ENCODE results near the gene HNF4A. TPM values are rescaled to one million over a fixed set of nuclear protein-coding genes. Genes with fewer than 3 reads are reported as not detected.

HNF4A gene
- total RNA-seq, 2 experiments from 2014 or later, result not detected

DNA sequence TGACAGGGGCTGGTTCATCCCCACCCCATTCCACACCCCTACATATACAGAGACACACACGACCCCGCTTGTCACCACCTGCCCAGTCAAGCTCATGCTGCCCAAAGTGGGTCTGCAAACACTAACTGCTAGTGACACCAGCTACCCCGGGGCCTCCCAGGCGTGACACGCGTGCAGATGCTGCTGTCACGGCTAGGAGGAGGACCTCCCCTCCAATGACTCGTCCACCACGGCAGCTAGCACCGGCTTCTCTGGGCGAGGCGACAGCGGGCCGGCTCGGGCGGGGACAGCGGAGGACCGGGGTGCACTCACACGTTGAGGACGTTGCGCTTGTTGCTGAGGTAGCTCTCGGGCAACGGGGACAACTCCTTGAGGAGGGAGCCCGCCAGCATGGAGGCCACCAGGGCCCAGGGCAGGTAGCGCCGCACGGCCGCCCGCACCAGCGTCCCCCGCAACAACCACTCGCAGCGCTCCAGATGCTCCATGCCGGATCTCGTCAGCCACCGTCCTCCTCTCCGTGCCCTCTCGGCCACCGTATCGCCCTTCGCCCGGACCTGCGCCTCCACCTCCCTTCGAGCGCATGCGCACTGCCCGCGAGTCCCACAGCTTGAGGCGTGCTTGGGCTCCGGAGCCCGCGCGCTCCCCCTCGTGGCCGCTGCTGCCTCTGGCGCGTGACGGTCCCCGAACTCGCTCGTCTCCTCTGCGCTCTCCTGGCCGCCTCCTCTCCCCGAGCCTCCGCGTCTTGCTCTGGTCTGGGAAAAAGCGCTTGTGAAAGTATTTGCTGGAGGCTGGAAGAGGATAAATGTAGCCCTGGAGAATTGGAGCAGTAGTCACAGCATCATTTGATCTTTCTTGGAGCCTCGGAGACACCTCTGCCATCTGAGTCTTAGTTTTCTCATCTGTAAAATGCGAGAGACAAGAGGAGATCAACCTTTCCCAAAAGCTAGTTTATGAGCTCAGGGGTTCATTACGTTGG, 44.5 kb upstream of the HNF4A start, which contains the start of gene FITM2:
Gene FITM2, minus strand, starts transcription at position 539 of the 976 bp plus-strand sequence. Its CDS starts 54 bp downstream, at position 485.
- peak; percentile 94 for ATAC-seq (ENCODE audit: poor library complexity)
- POLR2A ChIA-PET, result interaction anchor here (0.5 to 6.3 kb wide), 6 partner anchors 9 to 143 kb away, joined by 3 to 155 read pairs (median 5); partner anchors contain the start of gene OSER1
- TF ChIP-seq, protein P1, sequence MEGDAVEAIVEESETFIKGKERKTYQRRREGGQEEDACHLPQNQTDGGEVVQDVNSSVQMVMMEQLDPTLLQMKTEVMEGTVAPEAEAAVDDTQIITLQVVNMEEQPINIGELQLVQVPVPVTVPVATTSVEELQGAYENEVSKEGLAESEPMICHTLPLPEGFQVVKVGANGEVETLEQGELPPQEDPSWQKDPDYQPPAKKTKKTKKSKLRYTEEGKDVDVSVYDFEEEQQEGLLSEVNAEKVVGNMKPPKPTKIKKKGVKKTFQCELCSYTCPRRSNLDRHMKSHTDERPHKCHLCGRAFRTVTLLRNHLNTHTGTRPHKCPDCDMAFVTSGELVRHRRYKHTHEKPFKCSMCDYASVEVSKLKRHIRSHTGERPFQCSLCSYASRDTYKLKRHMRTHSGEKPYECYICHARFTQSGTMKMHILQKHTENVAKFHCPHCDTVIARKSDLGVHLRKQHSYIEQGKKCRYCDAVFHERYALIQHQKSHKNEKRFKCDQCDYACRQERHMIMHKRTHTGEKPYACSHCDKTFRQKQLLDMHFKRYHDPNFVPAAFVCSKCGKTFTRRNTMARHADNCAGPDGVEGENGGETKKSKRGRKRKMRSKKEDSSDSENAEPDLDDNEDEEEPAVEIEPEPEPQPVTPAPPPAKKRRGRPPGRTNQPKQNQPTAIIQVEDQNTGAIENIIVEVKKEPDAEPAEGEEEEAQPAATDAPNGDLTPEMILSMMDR (IDR thresholded peaks at IDR 0.05), result peak; percentile 87
- H3K4me3 ChIP-seq (ENCODE audit: low read length), result peak within 1 kb of the TSS; percentile 99
- Mint-ChIP-seq H3K9me3 (no peaks in the 10 kb centered on the region), H3K27ac (peak within 1 kb of the TSS; percentile 76), H3K4me1 (ENCODE audit: low read depth) (peaks cover 28% of the 10 kb centered on the region), H3K27me3 (no peaks in the 10 kb centered on the region), H3K4me3 (peak within 1 kb of the TSS; percentile 95), H3K36me3 (ENCODE audit: low read depth) (peaks cover 12% of the 10 kb centered on the region)
- peaks cover 7% of the 10 kb centered on the region for H3K36me3 ChIP-seq (ENCODE audit: insufficient read depth, low read length)
- H3K27ac ChIP-seq (ENCODE audit: low read depth in 1 of 2, low read length in 2 of 2), result peak within 1 kb of the TSS; percentile 40 to 47
- CTCF ChIA-PET, result interaction anchor here (0.5 to 10.3 kb wide), 23 partner anchors 9 to 983 kb away, joined by 3 to 241 read pairs (median 4); partner anchors contain the start of gene OSER1
- intact Hi-C loops (cut with DNase I, micrococcal nuclease), result loop anchor here (1.0 to 10.0 kb wide), 9 partner anchors 76 to 856 kb away; partner anchors contain the start of genes SRSF6 (in 1 of the 2) and TTPAL (in 1 of the 2)
- H3K27me3 ChIP-seq (ENCODE audit: control insufficient read depth in 1 of 2, insufficient read depth in 2 of 2, low read length in 2 of 2), result no peaks in the 10 kb centered on the region
- peak; percentile 96 to 99 (median 98) for DNase-seq
- H3K9me3 ChIP-seq (ENCODE audit: control insufficient read depth in 1 of 2, insufficient read depth in 1 of 2, low read length in 2 of 2), result no peaks in the 10 kb centered on the region
- H3K4me1 ChIP-seq (ENCODE audit: insufficient read depth, low read length), result peaks cover 28% of the 10 kb centered on the region

DNA sequence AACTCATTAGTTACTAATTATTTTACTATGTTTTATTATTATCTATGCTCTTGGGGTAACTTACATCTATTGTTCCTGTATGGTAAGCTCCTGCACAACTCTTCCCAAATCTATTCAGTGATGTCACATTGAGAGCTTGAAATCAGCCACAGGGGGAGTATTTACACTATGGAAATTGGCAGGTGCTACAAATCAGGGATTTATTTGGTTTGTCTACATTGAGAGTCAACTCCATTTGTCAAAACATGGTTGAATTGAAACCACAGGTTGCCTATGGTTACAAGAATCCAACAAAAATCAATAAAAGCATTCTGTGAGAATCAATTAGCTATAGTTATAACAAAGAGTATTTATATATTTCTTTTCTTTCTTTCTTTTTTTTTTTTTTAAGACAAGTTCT, 40.6 kb upstream of the HNF4A start:
- intact Hi-C loops (cut with DNase I, micrococcal nuclease), result loop anchor here (5.0 to 10.0 kb wide), 7 partner anchors 72 to 860 kb away; partner anchors contain the start of genes SRSF6 (in 1 of the 2) and TTPAL (in 1 of the 2)
- no peak overlapping the region for H3K27ac Mint-ChIP-seq
- peaks cover 6% of the 10 kb centered on the region for H3K27me3 Mint-ChIP-seq
- H3K4me3 Mint-ChIP-seq, result peak overlapping the region; percentile 43
- Histone ChIP-seq H3K4me1 (ENCODE audit: insufficient read depth, low read length) (peaks cover 15% of the 10 kb centered on the region), H3K9me3 (ENCODE audit: control insufficient read depth in 1 of 2, insufficient read depth in 1 of 2, low read length in 2 of 2) (no peaks in the 10 kb centered on the region), H3K4me3 (ENCODE audit: low read length) (no peak overlapping the region), H3K36me3 (ENCODE audit: insufficient read depth, low read length) (no peaks in the 10 kb centered on the region), H3K27ac (ENCODE audit: low read depth in 1 of 2, low read length in 2 of 2) (no peak overlapping the region), H3K27me3 (ENCODE audit: control insufficient read depth in 1 of 2, insufficient read depth in 2 of 2, low read length in 2 of 2) (peaks cover 0 to 3% of the 10 kb centered on the region in 2 experiments)
- TF ChIP-seq, protein P1 (IDR thresholded peaks at IDR 0.05), result no peak
- ChIA-PET CTCF (interaction anchor here (10.3 kb wide), 1 partner anchor 99 kb away, joined by 241 read pairs; no protein-coding TSS in a partner anchor), POLR2A (no interaction called here)
- H3K9me3 Mint-ChIP-seq, result no peaks in the 10 kb centered on the region
- H3K4me1 Mint-ChIP-seq (ENCODE audit: low read depth), result peaks cover 16% of the 10 kb centered on the region
- peaks cover 5% of the 10 kb centered on the region for H3K36me3 Mint-ChIP-seq (ENCODE audit: low read depth)
- ATAC-seq (ENCODE audit: poor library complexity) (no peak), DNase-seq (no peak)

DNA sequence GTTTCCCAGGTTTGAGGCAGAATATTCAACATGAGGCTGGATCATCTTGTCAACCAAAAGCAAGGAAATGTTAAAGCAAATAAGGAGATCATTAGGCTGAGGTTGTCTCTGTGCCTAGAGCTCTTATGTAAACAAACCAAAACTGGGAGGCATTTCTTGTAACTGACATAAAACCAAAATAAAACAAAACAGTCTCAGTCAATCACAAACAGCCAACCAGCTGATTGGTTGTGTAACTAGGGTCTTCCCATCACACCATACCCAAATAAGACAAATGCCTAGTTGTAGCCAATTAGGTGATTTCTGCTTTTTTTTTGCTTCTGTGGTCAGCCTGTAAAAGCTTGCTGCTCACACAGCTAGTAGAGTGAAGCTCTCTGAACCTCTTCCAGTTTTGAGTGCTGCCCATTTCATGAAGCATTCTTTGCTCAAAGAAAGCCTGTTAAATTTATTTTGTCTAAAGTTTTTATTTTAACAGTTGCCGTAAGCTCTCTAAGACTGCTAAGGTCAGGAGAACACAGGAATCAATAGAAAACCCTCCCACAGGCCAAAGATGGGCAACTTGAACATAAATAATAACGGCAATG, 35.6 kb upstream of the HNF4A start:
- no peaks in the 10 kb centered on the region for H3K4me1 Mint-ChIP-seq (ENCODE audit: low read depth)
- no peaks in the 10 kb centered on the region for H3K36me3 Mint-ChIP-seq (ENCODE audit: low read depth)
- H3K27me3 Mint-ChIP-seq, result peaks cover 6% of the 10 kb centered on the region
- H3K4me1 ChIP-seq (ENCODE audit: insufficient read depth, low read length), result no peaks in the 10 kb centered on the region
- DNase-seq (no peak), ATAC-seq (ENCODE audit: poor library complexity) (no peak)
- POLR2A ChIA-PET, result interaction anchor here (0.8 to 1.2 kb wide), 2 partner anchors 9 to 102 kb away, joined by 3 read pairs; partner anchors contain the start of gene FITM2
- H3K36me3 ChIP-seq (ENCODE audit: insufficient read depth, low read length), result no peaks in the 10 kb centered on the region
- no peak overlapping the region for H3K27ac ChIP-seq (ENCODE audit: low read depth in 1 of 2, low read length in 2 of 2)
- no peak overlapping the region for H3K27ac Mint-ChIP-seq
- no peak overlapping the region for H3K4me3 Mint-ChIP-seq
- TF ChIP-seq, protein P1 (IDR thresholded peaks at IDR 0.05), result no peak
- CTCF ChIA-PET, result interaction anchor here (1.3 kb wide), 1 partner anchor 9 kb away, joined by 5 read pairs; the partner anchor contains the start of gene FITM2
- peaks cover 0 to 3% of the 10 kb centered on the region in 2 experiments for H3K27me3 ChIP-seq (ENCODE audit: control insufficient read depth in 1 of 2, insufficient read depth in 2 of 2, low read length in 2 of 2)
- no peaks in the 10 kb centered on the region for H3K9me3 ChIP-seq (ENCODE audit: control insufficient read depth in 1 of 2, insufficient read depth in 1 of 2, low read length in 2 of 2)
- no peak overlapping the region for H3K4me3 ChIP-seq (ENCODE audit: low read length)
- intact Hi-C loops (cut with DNase I, micrococcal nuclease), result loop anchor here (10.0 kb wide), 4 partner anchors 205 to 865 kb away; partner anchors contain the start of gene SRSF6 (in 1 of the 2)
- no peaks in the 10 kb centered on the region for H3K9me3 Mint-ChIP-seq

Data from CD4-positive, alpha-beta T cell (primary cell).